Myocyte (in vitro differentiated cells): ENCODE results near the gene OR10J1. TPM values are rescaled to one million over a fixed set of nuclear protein-coding genes. Genes with fewer than 3 reads are reported as not detected.
"Not testable (repeated sequence)": the region's sequence is repeated elsewhere in the genome, so short reads cannot be mapped to it uniquely, and the experiment has no call there.

ENCODE experiments used
- DNase-seq: peaks from one replicate; pipeline ENCODE4 v3.0.0-alpha.2; 2012; ENCODE audit warnings: low read depth
- polyA plus RNA-seq: library from polyadenylated mRNA; unstranded; fragments of >200 nt; gene quantifications from one replicate; pipeline ENCODE4 v1.2.1, GENCODE V29; 2012; ENCODE audit warnings: missing spikeins
- total RNA-seq: library from RNA; depleted of rRNA; stranded (reverse); fragments of >200 nt; gene quantifications from 2 replicates; pipeline ENCODE4 v1.2.3, GENCODE V29; 2014

The OR10J1 gene
- not detected in 2 replicates for total RNA-seq
- not detected for polyA plus RNA-seq

GRCh38 chr1:159439422-159439821 is at the start of gene OR10J1:
OR10J1 (plus strand) TSS chr1:159439722; CDS start chr1:159439792, 70 bp downstream.
- no peak for DNase-seq

- no peak for DNase-seq
These were observed 32.7 kb upstream of the OR10J1 start for GRCh38 chr1:159406821-159407220.

GRCh38 chr1:159408862-159409400 is 30.6 kb upstream of the OR10J1 start:
- DNase-seq, result no peak

GRCh38 chr1:159421821-159422220 is 17.7 kb upstream of the OR10J1 start:
- no peak for DNase-seq

- peak; percentile 28 for DNase-seq
These were observed 11.0 kb upstream of the OR10J1 start for GRCh38 chr1:159428536-159428935.

- DNase-seq, result peak; percentile 64
These were observed 10.3 kb upstream of the OR10J1 start for GRCh38 chr1:159429074-159429861.

- no peak for DNase-seq
These were observed 8.5 kb upstream of the OR10J1 start for GRCh38 chr1:159430985-159431384.

- DNase-seq, result no peak
These were observed 7.6 kb upstream of the OR10J1 start, which contains the start of gene OR10J4 for GRCh38 chr1:159431904-159432303. OR10J4 (plus strand) TSS chr1:159432204.

GRCh38 chr1:159436469-159436868 is 3.1 kb upstream of the OR10J1 start:
- no peak for DNase-seq

GRCh38 chr1:159441360-159441759 is 1.8 kb downstream of the OR10J1 start:
- no peak for DNase-seq

- DNase-seq, result no peak
These were observed 2.9 kb downstream of the OR10J1 start for GRCh38 chr1:159442428-159442827.

- DNase-seq, result no peak
These were observed 3.7 kb downstream of the OR10J1 start for GRCh38 chr1:159443066-159443750.

- DNase-seq, result no peak
These were observed 5.0 kb downstream of the OR10J1 start for GRCh38 chr1:159444511-159444910.

- no peak for DNase-seq
These were observed 8.7 kb downstream of the OR10J1 start for GRCh38 chr1:159448181-159448580.

- DNase-seq, result not testable (repeated sequence)
These were observed 10.1 kb downstream of the OR10J1 start for GRCh38 chr1:159449605-159450004.

- DNase-seq, result no peak
These were observed 20.0 kb downstream of the OR10J1 start for GRCh38 chr1:159459551-159459950.

GRCh38 chr1:159465191-159465603 is 25.7 kb downstream of the OR10J1 start:
- no peak for DNase-seq

- no peak for DNase-seq
These were observed 28.8 kb downstream of the OR10J1 start for GRCh38 chr1:159468321-159468720.

GRCh38 chr1:159469921-159470533 is 30.5 kb downstream of the OR10J1 start:
- peak; percentile 68 for DNase-seq

GRCh38 chr1:159473335-159473734 is 33.8 kb downstream of the OR10J1 start:
- DNase-seq, result no peak

- no peak for DNase-seq
These were observed 35.4 kb downstream of the OR10J1 start for GRCh38 chr1:159474926-159475325.

GRCh38 chr1:159483501-159483900 is 44.0 kb downstream of the OR10J1 start:
- DNase-seq, result no peak
